Liver (tissue), 9 donors: ENCODE data around the gene ANKRD18B. TPM values are rescaled to one million over a fixed set of nuclear protein-coding genes. Genes with fewer than 3 reads are reported as not detected.
"Not testable (repeated sequence)": the region's sequence is repeated elsewhere in the genome, so short reads cannot be mapped to it uniquely, and the experiment has no call there.

Experiments used
- DNase-seq: peaks from one replicate; pipeline ENCODE4 v3.0.0-alpha.2; 2017; ENCODE audit warnings: low spot score
- H3K27ac ChIP-seq, 2 donors: one replicate each; pipeline ENCODE4 v1.7.0; 2013; ENCODE audit warnings: inconsistent platforms in 2 of 2, low read length in 2 of 2, control low read depth in 1 of 2, low read depth in 1 of 2, mild to moderate bottlenecking in 1 of 2
- H3K27me3 ChIP-seq, 4 donors: one replicate each; pipeline versions ENCODE4 v1.6.1 to v1.7.0; 2013; ENCODE audit warnings: low read length in 3 of 4, inconsistent platforms in 1 of 4, mild to moderate bottlenecking in 1 of 4, moderate library complexity in 1 of 4; ENCODE audit not compliant: control insufficient read depth in 4 of 4, insufficient read depth in 4 of 4
- H3K36me3 ChIP-seq, 4 donors: one replicate each; pipeline versions ENCODE4 v1.6.1 to v1.7.0; 2013; ENCODE audit warnings: low read length in 3 of 4, mild to moderate bottlenecking in 3 of 4, low read depth in 1 of 4, moderate library complexity in 1 of 4; ENCODE audit not compliant: control insufficient read depth in 4 of 4, insufficient read depth in 3 of 4
- H3K4me1 ChIP-seq, 4 donors: one replicate each; pipeline versions ENCODE4 v1.6.1 to v1.7.0; 2013; ENCODE audit warnings: low read length in 3 of 4, mild to moderate bottlenecking in 3 of 4, moderate library complexity in 1 of 4; ENCODE audit not compliant: control insufficient read depth in 4 of 4, insufficient read depth in 4 of 4
- H3K4me3 ChIP-seq, 3 donors: one replicate each; pipeline versions ENCODE4 v1.6.1 to v1.7.0; 2013; ENCODE audit warnings: low read length in 3 of 3, control low read depth in 1 of 3, low read depth in 1 of 3, mild to moderate bottlenecking in 1 of 3
- H3K9ac ChIP-seq, 2 donors: one replicate each; pipeline ENCODE4 v1.7.0; 2013; ENCODE audit warnings: low read length in 2 of 2, mild to moderate bottlenecking in 2 of 2, moderate library complexity in 2 of 2, control low read depth in 1 of 2, low read depth in 1 of 2
- H3K9me3 ChIP-seq, 4 donors: one replicate each; pipeline versions ENCODE4 v1.6.1 to v1.7.0; 2013; ENCODE audit warnings: low read length in 3 of 4; ENCODE audit not compliant: control insufficient read depth in 4 of 4
- FOXA2 ChIP-seq: IDR thresholded peaks from 2 replicates; pipeline ENCODE4 v1.6.1; 2016; ENCODE audit warnings: antibody characterized with exemption
- HNF4A ChIP-seq, 2 donors: conservative IDR thresholded peaks; 2 replicates each; pipeline ENCODE4 v1.6.1; 2016; ENCODE audit warnings: antibody characterized with exemption in 2 of 2, mild to moderate bottlenecking in 2 of 2
- HNF4G ChIP-seq: IDR thresholded peaks from 2 replicates; pipeline ENCODE4 v1.6.1; 2016; ENCODE audit warnings: antibody characterized with exemption
- NR2F2 ChIP-seq: IDR thresholded peaks from 2 replicates; pipeline ENCODE4 v1.6.1; 2016; ENCODE audit warnings: antibody characterized with exemption
- SP1 ChIP-seq: IDR thresholded peaks from 2 replicates; pipeline ENCODE4 v1.6.1; 2018; ENCODE audit warnings: antibody characterized with exemption, mild to moderate bottlenecking
- YY1 ChIP-seq: IDR thresholded peaks from 2 replicates; pipeline ENCODE4 v1.6.1; 2016; ENCODE audit warnings: antibody characterized with exemption, mild to moderate bottlenecking
- WGBS: extraction: QIAGEN DNeasy Blood & Tissue Kit; methylation state at CpG from one replicate; pipeline ENCODE4 v1.1.7; 2013; 5-methylcytosine and 5-hydroxymethylcytosine counted together
- polyA plus RNA-seq, 2 donors: library from polyadenylated mRNA; stranded (reverse) in 1 of 2; unstranded in 1 of 2; fragments of 200-250 nt in 1 of 2; fragments of >200 nt in 1 of 2; fragmentation: Nextera tagmentation in 1 of 2; extraction: Ambion mirVana in 1 of 2; gene quantifications; one replicate each; pipeline versions ENCODE4 v1.2.1 to v1.2.3, GENCODE V29; 2013 to 2015
- total RNA-seq, 2 donors: library from RNA; depleted of rRNA; stranded (reverse); fragments of >200 nt; gene quantifications; one replicate each; pipeline ENCODE4 v1.2.3, GENCODE V29; 2014
- TF ChIP-seq, protein P1 (sequence below): IDR thresholded peaks from 2 replicates; pipeline ENCODE4 v1.6.1; 2016; ENCODE audit warnings: antibody characterized with exemption
- TF ChIP-seq, protein P2 (sequence below): fragments of 150-350 bp; IDR thresholded peaks from 2 replicates; pipeline ENCODE4 v1.5.1; 2017; ENCODE audit warnings: improper control_type of control experiment, low read depth, low read length; ENCODE audit not compliant: missing input control
- TF ChIP-seq, protein P3 (sequence below): IDR thresholded peaks from 2 replicates; pipeline ENCODE4 v1.6.1; 2016; ENCODE audit warnings: antibody characterized with exemption, mild to moderate bottlenecking
- donor health status: healthy.
- donor health status: healthy.
- donor health status: healthy.
- donor health status: healthy.
- donor health status: healthy.

ANKRD18B gene
- total and polyA plus RNA-seq, 4 donors = 0.01 to 1.9 (median 0.59) TPM; not detected in 1

DNA sequence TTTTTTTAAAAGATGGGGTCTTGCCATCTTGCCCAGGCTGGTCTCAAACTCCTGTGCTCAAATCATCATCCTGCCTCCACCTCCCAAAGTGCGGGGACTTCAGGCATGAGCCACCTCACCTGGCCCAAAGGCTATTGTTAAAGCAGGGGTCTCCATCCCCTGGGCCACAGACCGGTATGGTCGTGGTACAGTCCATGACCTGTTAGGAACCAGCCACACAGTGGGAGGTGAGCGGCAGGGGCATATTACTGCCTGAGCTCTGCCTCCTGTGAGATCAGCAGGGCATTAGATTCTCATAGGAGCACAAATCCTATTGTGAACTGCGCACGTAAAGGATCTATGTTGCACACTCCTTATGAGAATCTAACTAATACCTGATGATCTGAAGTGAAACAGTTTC lies 43.1 kb upstream of the ANKRD18B start:
- DNase-seq = no peak
- Histone ChIP-seq H3K4me1 (no peaks in the 10 kb centered on the region), H3K9me3 (no peaks in the 10 kb centered on the region), H3K9ac (no peak overlapping the region), H3K36me3 (peaks cover 0 to 3% (median 0%) of the 10 kb centered on the region in 4 donors), H3K27me3 (no peaks in the 10 kb centered on the region), H3K4me3 (no peak overlapping the region), H3K27ac (no peak overlapping the region)
- TF ChIP-seq HNF4G = no peak
- TF ChIP-seq HNF4A (conservative IDR thresholded peaks at IDR 0.05) = no peak
- no peak for TF ChIP-seq SP1
- no peak for TF ChIP-seq YY1
- WGBS = 96% methylated on average over 6 of the region's 6 CpGs

DNA sequence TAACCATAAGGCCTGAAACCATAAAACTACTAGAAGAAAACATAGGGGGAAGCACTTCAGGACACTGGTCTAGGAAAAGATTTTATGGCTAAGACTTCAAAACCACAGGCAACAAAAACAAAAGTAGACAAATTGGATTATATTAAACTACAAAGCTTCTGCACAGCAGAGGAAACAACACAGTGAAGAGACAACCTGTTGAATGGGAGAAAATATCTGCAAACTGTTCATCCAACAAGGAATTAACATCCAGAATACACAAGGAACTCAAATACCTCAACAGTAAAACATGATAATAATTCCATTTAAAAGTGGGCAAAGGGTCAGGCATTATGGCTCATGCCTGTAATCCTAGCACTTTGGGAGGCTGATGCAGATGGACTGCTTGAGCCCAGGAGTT lies 38.7 kb upstream of the ANKRD18B start:
- DNase-seq, H3K4me1 ChIP-seq, H3K27me3 ChIP-seq, H3K9me3 ChIP-seq, H3K36me3 ChIP-seq, H3K27ac ChIP-seq, H3K9ac ChIP-seq, H3K4me3 ChIP-seq: not testable (repeated sequence)

DNA sequence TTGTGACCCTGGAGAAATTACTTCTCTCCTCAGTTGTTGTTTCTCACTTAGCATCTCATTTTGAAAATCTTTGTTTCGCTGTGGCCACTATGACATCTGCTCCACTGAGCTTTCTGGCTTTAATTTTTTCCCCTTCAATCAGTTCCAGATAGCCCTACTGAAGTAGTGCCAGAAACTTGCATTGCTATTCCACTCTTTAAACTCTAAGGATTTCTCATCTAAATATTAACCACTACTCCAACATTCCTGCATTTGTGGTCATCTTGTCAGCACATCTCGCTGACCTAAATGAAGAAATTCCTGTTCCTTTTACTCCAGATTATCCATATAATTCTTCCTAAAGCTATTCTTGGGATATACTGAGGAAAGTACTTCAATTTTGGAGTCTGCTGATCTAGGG lies 35.0 kb upstream of the ANKRD18B start:
- Histone ChIP-seq H3K4me1 (no peaks in the 10 kb centered on the region), H3K4me3 (no peak overlapping the region), H3K9ac (no peak overlapping the region), H3K9me3 (no peaks in the 10 kb centered on the region), H3K27ac (no peak overlapping the region), H3K27me3 (no peaks in the 10 kb centered on the region), H3K36me3 (no peaks in the 10 kb centered on the region)
- no peak for TF ChIP-seq YY1
- no peak for TF ChIP-seq FOXA2
- TF ChIP-seq, protein P1, sequence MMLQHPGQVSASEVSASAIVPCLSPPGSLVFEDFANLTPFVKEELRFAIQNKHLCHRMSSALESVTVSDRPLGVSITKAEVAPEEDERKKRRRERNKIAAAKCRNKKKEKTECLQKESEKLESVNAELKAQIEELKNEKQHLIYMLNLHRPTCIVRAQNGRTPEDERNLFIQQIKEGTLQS = no peak
- TF ChIP-seq, protein P2, sequence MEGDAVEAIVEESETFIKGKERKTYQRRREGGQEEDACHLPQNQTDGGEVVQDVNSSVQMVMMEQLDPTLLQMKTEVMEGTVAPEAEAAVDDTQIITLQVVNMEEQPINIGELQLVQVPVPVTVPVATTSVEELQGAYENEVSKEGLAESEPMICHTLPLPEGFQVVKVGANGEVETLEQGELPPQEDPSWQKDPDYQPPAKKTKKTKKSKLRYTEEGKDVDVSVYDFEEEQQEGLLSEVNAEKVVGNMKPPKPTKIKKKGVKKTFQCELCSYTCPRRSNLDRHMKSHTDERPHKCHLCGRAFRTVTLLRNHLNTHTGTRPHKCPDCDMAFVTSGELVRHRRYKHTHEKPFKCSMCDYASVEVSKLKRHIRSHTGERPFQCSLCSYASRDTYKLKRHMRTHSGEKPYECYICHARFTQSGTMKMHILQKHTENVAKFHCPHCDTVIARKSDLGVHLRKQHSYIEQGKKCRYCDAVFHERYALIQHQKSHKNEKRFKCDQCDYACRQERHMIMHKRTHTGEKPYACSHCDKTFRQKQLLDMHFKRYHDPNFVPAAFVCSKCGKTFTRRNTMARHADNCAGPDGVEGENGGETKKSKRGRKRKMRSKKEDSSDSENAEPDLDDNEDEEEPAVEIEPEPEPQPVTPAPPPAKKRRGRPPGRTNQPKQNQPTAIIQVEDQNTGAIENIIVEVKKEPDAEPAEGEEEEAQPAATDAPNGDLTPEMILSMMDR = no peak
- TF ChIP-seq HNF4G = no peak
- TF ChIP-seq, protein P3, sequence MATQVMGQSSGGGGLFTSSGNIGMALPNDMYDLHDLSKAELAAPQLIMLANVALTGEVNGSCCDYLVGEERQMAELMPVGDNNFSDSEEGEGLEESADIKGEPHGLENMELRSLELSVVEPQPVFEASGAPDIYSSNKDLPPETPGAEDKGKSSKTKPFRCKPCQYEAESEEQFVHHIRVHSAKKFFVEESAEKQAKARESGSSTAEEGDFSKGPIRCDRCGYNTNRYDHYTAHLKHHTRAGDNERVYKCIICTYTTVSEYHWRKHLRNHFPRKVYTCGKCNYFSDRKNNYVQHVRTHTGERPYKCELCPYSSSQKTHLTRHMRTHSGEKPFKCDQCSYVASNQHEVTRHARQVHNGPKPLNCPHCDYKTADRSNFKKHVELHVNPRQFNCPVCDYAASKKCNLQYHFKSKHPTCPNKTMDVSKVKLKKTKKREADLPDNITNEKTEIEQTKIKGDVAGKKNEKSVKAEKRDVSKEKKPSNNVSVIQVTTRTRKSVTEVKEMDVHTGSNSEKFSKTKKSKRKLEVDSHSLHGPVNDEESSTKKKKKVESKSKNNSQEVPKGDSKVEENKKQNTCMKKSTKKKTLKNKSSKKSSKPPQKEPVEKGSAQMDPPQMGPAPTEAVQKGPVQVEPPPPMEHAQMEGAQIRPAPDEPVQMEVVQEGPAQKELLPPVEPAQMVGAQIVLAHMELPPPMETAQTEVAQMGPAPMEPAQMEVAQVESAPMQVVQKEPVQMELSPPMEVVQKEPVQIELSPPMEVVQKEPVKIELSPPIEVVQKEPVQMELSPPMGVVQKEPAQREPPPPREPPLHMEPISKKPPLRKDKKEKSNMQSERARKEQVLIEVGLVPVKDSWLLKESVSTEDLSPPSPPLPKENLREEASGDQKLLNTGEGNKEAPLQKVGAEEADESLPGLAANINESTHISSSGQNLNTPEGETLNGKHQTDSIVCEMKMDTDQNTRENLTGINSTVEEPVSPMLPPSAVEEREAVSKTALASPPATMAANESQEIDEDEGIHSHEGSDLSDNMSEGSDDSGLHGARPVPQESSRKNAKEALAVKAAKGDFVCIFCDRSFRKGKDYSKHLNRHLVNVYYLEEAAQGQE = no peak
- TF ChIP-seq NR2F2 = no peak
- no peak for DNase-seq
- 92% methylated on average over 2 of the region's 2 CpGs for WGBS

DNA sequence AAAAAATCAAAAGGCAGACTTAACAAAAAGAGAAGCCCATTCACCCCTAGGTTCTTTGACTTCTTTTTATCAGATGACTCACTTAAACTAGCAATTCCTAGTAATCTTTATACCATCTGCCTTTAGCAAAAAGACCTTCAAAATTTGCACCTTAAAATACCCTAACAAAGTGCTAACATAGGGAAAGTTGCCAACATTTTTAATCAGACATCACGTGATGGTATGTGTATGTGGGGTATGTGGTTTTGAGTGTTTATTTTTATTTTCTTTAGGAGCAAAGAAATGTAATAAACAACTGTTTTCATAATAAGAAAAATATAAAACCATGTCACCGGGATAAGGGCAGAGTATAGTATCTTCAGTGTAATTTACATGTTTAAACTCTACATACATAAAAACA lies 30.2 kb upstream of the ANKRD18B start:
- 58% methylated on average over 2 of the region's 2 CpGs for WGBS
- DNase-seq, H3K4me1 ChIP-seq: not testable (repeated sequence)

More for the DNA sequence above, 30.2 kb upstream of the ANKRD18B start:
- H3K9me3 ChIP-seq, H3K4me3 ChIP-seq, H3K27me3 ChIP-seq, H3K9ac ChIP-seq, H3K36me3 ChIP-seq, H3K27ac ChIP-seq: not testable (repeated sequence)
